H9 (cell line): ENCODE data around the gene TET2. TPM values are rescaled to one million over a fixed set of nuclear protein-coding genes. Genes with fewer than 3 reads are reported as not detected.

Experiments used
- DNase-seq: peaks from one replicate; pipeline ENCODE4 v3.0.0-alpha.2; 2017
- H2AFZ ChIP-seq: one replicate; pipeline ENCODE4 v1.6.1; 2013; ENCODE audit warnings: mild to moderate bottlenecking, low read length, control low read depth, moderate library complexity
- H2AK5ac ChIP-seq: 2 replicates; pipeline ENCODE4 v1.6.1; 2013; ENCODE audit warnings: low read length, control low read depth, mixed read lengths; ENCODE audit not compliant: insufficient read length
- H2BK120ac ChIP-seq: one replicate; pipeline ENCODE4 v1.6.1; 2013; ENCODE audit warnings: low read depth, mild to moderate bottlenecking, low read length, control low read depth, inconsistent platforms; ENCODE audit not compliant: poor library complexity, severe bottlenecking
- H2BK12ac ChIP-seq: 2 replicates; pipeline ENCODE4 v1.6.1; 2013; ENCODE audit warnings: low read length, control low read depth, mixed read lengths, low read depth; ENCODE audit not compliant: insufficient read length
- H2BK15ac ChIP-seq: 2 replicates; pipeline ENCODE4 v1.6.1; 2013; ENCODE audit warnings: low read depth, low read length, control low read depth
- H2BK20ac ChIP-seq: one replicate; pipeline ENCODE4 v1.6.1; 2013; ENCODE audit warnings: low read depth, mild to moderate bottlenecking, low read length, control low read depth, inconsistent platforms; ENCODE audit not compliant: poor library complexity, severe bottlenecking
- H2BK5ac ChIP-seq: 2 replicates; pipeline ENCODE4 v1.6.1; 2013; ENCODE audit warnings: low read length, control low read depth, mixed read lengths; ENCODE audit not compliant: insufficient read length
- H3K14ac ChIP-seq: 2 replicates; pipeline ENCODE4 v1.6.1; 2013; ENCODE audit warnings: low read length, control low read depth; ENCODE audit not compliant: insufficient read depth
- H3K18ac ChIP-seq: 2 replicates; pipeline ENCODE4 v1.6.1; 2013; ENCODE audit warnings: low read depth, mild to moderate bottlenecking, mixed read lengths, low read length, control low read depth; ENCODE audit not compliant: insufficient read length
- H3K23ac ChIP-seq: 2 replicates; pipeline ENCODE4 v1.6.1; 2013; ENCODE audit warnings: low read length, control low read depth, mixed read lengths, low read depth; ENCODE audit not compliant: insufficient read length
- H3K23me2 ChIP-seq: 2 replicates; pipeline ENCODE4 v1.6.1; 2013; ENCODE audit warnings: low read depth, mild to moderate bottlenecking, mixed read lengths, low read length, control low read depth; ENCODE audit not compliant: insufficient read length, poor library complexity, severe bottlenecking
- H3K27ac ChIP-seq: 2 replicates; pipeline ENCODE4 v1.5.1; 2013; ENCODE audit warnings: low read length, control low read depth, mixed read lengths, low read depth; ENCODE audit not compliant: insufficient read length
- H3K27me3 ChIP-seq: 2 replicates; pipeline ENCODE4 v1.6.1; 2013; ENCODE audit warnings: low read length, control low read depth, inconsistent platforms; ENCODE audit not compliant: insufficient read depth
- H3K4ac ChIP-seq: 2 replicates; pipeline ENCODE4 v1.6.1; 2013; ENCODE audit warnings: low read depth, mild to moderate bottlenecking, control low read depth, inconsistent platforms, low read length, moderate library complexity
- H3K4me1 ChIP-seq: 2 replicates; pipeline ENCODE4 v1.6.1; 2013; ENCODE audit warnings: low read length, control low read depth, inconsistent platforms; ENCODE audit not compliant: insufficient read depth
- H3K4me2 ChIP-seq: 2 replicates; pipeline ENCODE4 v1.6.1; 2013; ENCODE audit warnings: low read length, control low read depth, mixed read lengths; ENCODE audit not compliant: insufficient read length, insufficient read depth
- H3K56ac ChIP-seq: 2 replicates; pipeline ENCODE4 v1.6.1; 2013; ENCODE audit warnings: low read depth, mild to moderate bottlenecking, mixed read lengths, low read length, control low read depth; ENCODE audit not compliant: insufficient read length
- H3K79me1 ChIP-seq: 2 replicates; pipeline ENCODE4 v1.6.1; 2013; ENCODE audit warnings: low read depth, mild to moderate bottlenecking, moderate library complexity, low read length, control low read depth, inconsistent platforms; ENCODE audit not compliant: insufficient read depth, poor library complexity, severe bottlenecking
- H3K79me2 ChIP-seq: 2 replicates; pipeline ENCODE4 v1.6.1; 2013; ENCODE audit warnings: low read length, control low read depth, inconsistent platforms; ENCODE audit not compliant: insufficient read depth
- H3K9ac ChIP-seq: 2 replicates; pipeline ENCODE4 v1.6.1; 2013; ENCODE audit warnings: low read length, control low read depth, mixed read lengths; ENCODE audit not compliant: insufficient read length; ENCODE audit errors: extremely low read depth
- H3K9me3 ChIP-seq: one replicate; pipeline ENCODE4 v1.6.1; 2013; ENCODE audit warnings: low read depth, low read length, inconsistent platforms; ENCODE audit not compliant: control insufficient read depth
- H3T11ph ChIP-seq: one replicate; pipeline ENCODE4 v1.6.1; 2013; ENCODE audit warnings: mild to moderate bottlenecking, low read length, control low read depth, inconsistent platforms
- H4K20me1 ChIP-seq: one replicate; pipeline ENCODE4 v1.6.1; 2013; ENCODE audit not compliant: control insufficient read depth, insufficient read length, insufficient read depth
- H4K5ac ChIP-seq: 2 replicates; pipeline ENCODE4 v1.6.1; 2013; ENCODE audit warnings: low read depth, mild to moderate bottlenecking, mixed read lengths, low read length, control low read depth; ENCODE audit not compliant: insufficient read length
- H4K8ac ChIP-seq: replicated peaks from 2 replicates; pipeline ENCODE4 v1.6.1; 2013; ENCODE audit warnings: low read length, control low read depth, mixed read lengths, low read depth; ENCODE audit not compliant: insufficient read length
- H4K91ac ChIP-seq: 2 replicates; pipeline ENCODE4 v1.6.1; 2013; ENCODE audit warnings: low read depth, mild to moderate bottlenecking, moderate library complexity, mixed read lengths, low read length, control low read depth; ENCODE audit not compliant: insufficient read length
- H3K27ac Mint-ChIP-seq, 3 experiments: 2 replicates in 2 of 3; 3 replicates in 1 of 3; pipeline ENCODE4 v1.8.0; 2020 to 2021; ENCODE audit warnings: mixed read lengths in 3 of 3, mild to moderate bottlenecking in 1 of 3, moderate library complexity in 1 of 3
- H3K27me3 Mint-ChIP-seq: 2 replicates; pipeline ENCODE4 v1.8.0; 2021; ENCODE audit warnings: low read depth, mild to moderate bottlenecking, moderate library complexity, mixed read lengths
- H3K36me3 Mint-ChIP-seq, 3 experiments: 2 replicates in 2 of 3; 3 replicates in 1 of 3; pipeline ENCODE4 v1.8.0; 2020 to 2021; ENCODE audit warnings: low read depth in 3 of 3, mixed read lengths in 3 of 3; ENCODE audit not compliant: insufficient read depth in 1 of 3
- H3K4me1 Mint-ChIP-seq, 2 experiments: 2 replicates each; pipeline ENCODE4 v1.8.0; 2020; ENCODE audit warnings: mixed read lengths in 2 of 2
- H3K4me3 Mint-ChIP-seq, 2 experiments: 2 replicates in 1 of 2; 3 replicates in 1 of 2; pipeline ENCODE4 v1.8.0; 2020 to 2021; ENCODE audit warnings: mild to moderate bottlenecking in 2 of 2, mixed read lengths in 2 of 2, moderate library complexity in 1 of 2
- H3K9me3 Mint-ChIP-seq, 2 experiments: 2 replicates in 1 of 2; 3 replicates in 1 of 2; pipeline ENCODE4 v1.8.0; 2020; ENCODE audit warnings: mild to moderate bottlenecking in 2 of 2, mixed read lengths in 2 of 2, moderate library complexity in 1 of 2
- CTCF ChIP-seq: fragments of 200-600 bp; sonication (generic); conservative IDR thresholded peaks from 3 replicates; pipeline ENCODE4 v1.8.0; 2021; ENCODE audit warnings: antibody characterized with exemption, mild to moderate bottlenecking
- total RNA-seq: library from RNA; stranded (reverse); gene quantifications from 2 replicates; pipeline ENCODE4 v1.2.1, GENCODE V29; 2021

The TET2 gene
- total RNA-seq, 1 experiment from 2014 or later = 3.1 TPM

- Histone ChIP-seq H3K27me3 (no peaks in the 10 kb centered on the region), H3K27ac (no peak overlapping the region), H3K79me1 (no peaks in the 10 kb centered on the region), H3K23me2 (no peaks in the 10 kb centered on the region), H2BK120ac (no peak overlapping the region), H2AK5ac (no peak overlapping the region), H4K20me1 (no peaks in the 10 kb centered on the region), H2BK15ac (no peak overlapping the region), H3K14ac (no peak overlapping the region), H3T11ph (no peak overlapping the region), H3K4me1 (no peaks in the 10 kb centered on the region), H2AFZ (no peak overlapping the region), H3K23ac (no peak overlapping the region), H3K79me2 (no peaks in the 10 kb centered on the region), H2BK12ac (no peak overlapping the region), H3K9me3 (no peaks in the 10 kb centered on the region), H3K56ac (no peak overlapping the region), H3K18ac (no peak overlapping the region), H4K5ac (no peak overlapping the region), H3K9ac (no peak overlapping the region), H2BK20ac (no peak overlapping the region), H4K8ac (no peak overlapping the region), H3K4me2 (no peak overlapping the region), H3K4ac (no peak overlapping the region), H2BK5ac (no peak overlapping the region), H4K91ac (no peak overlapping the region)
- no peaks in the 10 kb centered on the region; a peak in 1 of 5 replicates for H3K9me3 Mint-ChIP-seq
- DNase-seq = no peak
- H3K4me3 Mint-ChIP-seq = no peak overlapping the region
- H3K4me1 Mint-ChIP-seq = no peaks in the 10 kb centered on the region
- H3K27me3 Mint-ChIP-seq = peaks cover 3% of the 10 kb centered on the region; the same call in 1 of the 2 replicates
- H3K27ac Mint-ChIP-seq = no peak overlapping the region
- no peak for TF ChIP-seq CTCF
- no peaks in the 10 kb centered on the region for H3K36me3 Mint-ChIP-seq
Observed at GRCh38 chr4:105293360-105293759, 146.7 kb downstream of the TET2 start.
